GM23338 (cell line): ENCODE data around the gene DCBLD1. TPM values are rescaled to one million over a fixed set of nuclear protein-coding genes. Genes with fewer than 3 reads are reported as not detected.

Experiments used
- ATAC-seq: fragments of 200-7000 bp; cut with Tn5 transposase; 3 replicates; pipeline ENCODE4 v1.9.1; 2020
- DNase-seq: peaks from one replicate; pipeline ENCODE4 v3.0.0-alpha.2; 2015; ENCODE audit warnings: low spot score
- H2AFZ ChIP-seq: fragments of 200-600 bp; sonication (generic); 2 replicates; pipeline ENCODE4 v1.8.0; 2016; ENCODE audit warnings: antibody characterized with exemption, mild to moderate bottlenecking, moderate library complexity
- H3F3A ChIP-seq: fragments of 200-600 bp; sonication (generic); replicated peaks from 2 replicates; pipeline ENCODE4 v1.8.0; 2017; ENCODE audit warnings: antibody characterized with exemption, mixed run types, low read depth
- H3K27ac ChIP-seq: fragments of 200-600 bp; sonication (generic); 2 replicates; pipeline ENCODE4 v1.6.1; 2016; ENCODE audit warnings: low read depth
- H3K27me3 ChIP-seq: fragments of 200-600 bp; sonication (generic); 2 replicates; pipeline ENCODE4 v1.8.0; 2016; ENCODE audit warnings: mild to moderate bottlenecking, mixed run types, moderate library complexity; ENCODE audit not compliant: insufficient read depth
- H3K36me3 ChIP-seq: fragments of 200-600 bp; sonication (generic); 2 replicates; pipeline ENCODE4 v1.8.0; 2016; ENCODE audit warnings: mild to moderate bottlenecking; ENCODE audit not compliant: insufficient read depth
- H3K4me1 ChIP-seq: fragments of 200-600 bp; sonication (generic); 2 replicates; pipeline ENCODE4 v1.8.0; 2016; ENCODE audit warnings: mild to moderate bottlenecking, moderate library complexity; ENCODE audit not compliant: insufficient read depth
- H3K4me2 ChIP-seq: fragments of 200-600 bp; sonication (generic); 2 replicates; pipeline ENCODE4 v1.7.1; 2017; ENCODE audit warnings: mixed run types
- H3K4me3 ChIP-seq: fragments of 200-600 bp; sonication (generic); 2 replicates; pipeline ENCODE4 v1.6.1; 2016; ENCODE audit warnings: mixed run types
- H3K79me2 ChIP-seq: fragments of 200-600 bp; sonication (generic); replicated peaks from 2 replicates; pipeline ENCODE4 v1.8.0; 2017; ENCODE audit warnings: mild to moderate bottlenecking; ENCODE audit not compliant: insufficient read depth
- H3K9me2 ChIP-seq: fragments of 200-600 bp; sonication (generic); 2 replicates; pipeline ENCODE4 v1.8.0; 2017; ENCODE audit not compliant: insufficient read depth
- H4K20me1 ChIP-seq: fragments of 200-600 bp; sonication (generic); replicated peaks from 2 replicates; pipeline ENCODE4 v1.8.0; 2017; ENCODE audit warnings: mild to moderate bottlenecking; ENCODE audit not compliant: insufficient read depth
- H3K27ac Mint-ChIP-seq: 2 replicates; pipeline ENCODE4 v1.8.0; 2020; ENCODE audit warnings: inconsistent platforms, mild to moderate bottlenecking, moderate library complexity, mixed read lengths
- H3K27me3 Mint-ChIP-seq: 3 replicates; pipeline ENCODE4 v1.8.0; 2022; ENCODE audit warnings: low read depth, mild to moderate bottlenecking, moderate library complexity, mixed read lengths, inconsistent platforms; ENCODE audit not compliant: insufficient read depth, poor library complexity
- H3K36me3 Mint-ChIP-seq: 3 replicates; pipeline ENCODE4 v1.8.0; 2021; ENCODE audit warnings: low read depth, mild to moderate bottlenecking, inconsistent platforms, moderate library complexity, mixed read lengths
- H3K4me1 Mint-ChIP-seq: 3 replicates; pipeline ENCODE4 v1.8.0; 2020; ENCODE audit warnings: mild to moderate bottlenecking, inconsistent platforms, mixed read lengths
- H3K4me3 Mint-ChIP-seq: 3 replicates; pipeline ENCODE4 v1.8.0; 2021; ENCODE audit warnings: moderate library complexity, mild to moderate bottlenecking, inconsistent platforms, mixed read lengths
- H3K9me3 Mint-ChIP-seq: 3 replicates; pipeline ENCODE4 v1.8.0; 2020; ENCODE audit warnings: moderate library complexity, mild to moderate bottlenecking, inconsistent platforms, mixed read lengths
- CREB1 ChIP-seq: fragments of 250-450 bp; sonication (Bioruptor Pico); IDR thresholded peaks from 2 replicates; pipeline ENCODE4 v1.5.0; 2020; ENCODE audit warnings: low read depth, mild to moderate bottlenecking, moderate library complexity
- CTCF ChIP-seq, 2 experiments: fragments of 200-600 bp in 1 of 2; sonication (generic) in 1 of 2; conservative IDR thresholded peaks; 2 replicates each; pipeline versions ENCODE4 v1.5.1 to v1.6.1; 2016 to 2017; ENCODE audit warnings: antibody characterized with exemption in 2 of 2, low read depth in 2 of 2, mild to moderate bottlenecking in 2 of 2, moderate library complexity in 1 of 2
- EZH2 ChIP-seq: fragments of 200-600 bp; sonication (generic); IDR thresholded peaks from one replicate; pipeline ENCODE4 v1.8.0; 2017; ENCODE audit warnings: antibody characterized with exemption, mild to moderate bottlenecking, low read depth; ENCODE audit not compliant: unreplicated experiment
- EZH2phosphoT487 ChIP-seq: fragments of 200-600 bp; sonication (generic); IDR thresholded peaks from one replicate; pipeline ENCODE4 v1.8.1; 2018; ENCODE audit warnings: antibody characterized with exemption; ENCODE audit not compliant: unreplicated experiment
- JUNB ChIP-seq: IDR thresholded peaks from one replicate; pipeline ENCODE4 v1.6.1; 2016; ENCODE audit warnings: antibody characterized with exemption; ENCODE audit not compliant: unreplicated experiment
- NANOG ChIP-seq: IDR thresholded peaks from 2 replicates; pipeline ENCODE4 v1.6.1; 2016; ENCODE audit warnings: antibody characterized with exemption, borderline replicate concordance
- POLR2AphosphoS5 ChIP-seq: IDR thresholded peaks from 2 replicates; pipeline ENCODE4 v1.6.1; 2016; ENCODE audit warnings: antibody characterized with exemption, low read depth
- STAT1 ChIP-seq: IDR thresholded peaks from one replicate; pipeline ENCODE4 v1.6.1; 2016; ENCODE audit warnings: antibody characterized with exemption; ENCODE audit not compliant: unreplicated experiment
- ZNF114 ChIP-seq: fragments of 250-450 bp; sonication (Bioruptor Pico); IDR thresholded peaks from 2 replicates; pipeline ENCODE4 v1.5.0; 2020; ENCODE audit warnings: mild to moderate bottlenecking, moderate library complexity
- ZNF331 ChIP-seq: fragments of 250-450 bp; sonication (Bioruptor Pico); IDR thresholded peaks from 2 replicates; pipeline ENCODE4 v1.5.0; 2020; ENCODE audit warnings: low read depth, mild to moderate bottlenecking, moderate library complexity
- polyA plus RNA-seq: library from polyadenylated mRNA; unstranded; fragments of >200 nt; fragmentation: Nextera tagmentation; extraction: Ambion mirVana; gene quantifications from 2 replicates; pipeline ENCODE4 v1.2.1, GENCODE V29; 2016
- total RNA-seq: library from RNA; depleted of rRNA; stranded (reverse); fragments of >200 nt; shearing (Covaris generic); gene quantifications from 2 replicates; pipeline ENCODE4 v1.2.3, GENCODE V29; 2014
- TF ChIP-seq, protein P1 (sequence below): fragments of 250-450 bp; sonication (Bioruptor Pico); IDR thresholded peaks from 2 replicates; pipeline ENCODE4 v1.5.0; 2020; ENCODE audit warnings: mild to moderate bottlenecking, moderate library complexity
- TF ChIP-seq, protein P2 (sequence below): IDR thresholded peaks from one replicate; pipeline ENCODE4 v1.6.1; 2018; ENCODE audit warnings: antibody characterized with exemption; ENCODE audit not compliant: unreplicated experiment
- TF ChIP-seq, protein P3 (sequence below): IDR thresholded peaks from 2 replicates; pipeline ENCODE4 v1.6.1; 2016; ENCODE audit warnings: antibody characterized with exemption

DCBLD1 gene
- total and polyA plus RNA-seq, 2 experiments from 2014 or later: 4.2 to 7.6 TPM

DNA sequence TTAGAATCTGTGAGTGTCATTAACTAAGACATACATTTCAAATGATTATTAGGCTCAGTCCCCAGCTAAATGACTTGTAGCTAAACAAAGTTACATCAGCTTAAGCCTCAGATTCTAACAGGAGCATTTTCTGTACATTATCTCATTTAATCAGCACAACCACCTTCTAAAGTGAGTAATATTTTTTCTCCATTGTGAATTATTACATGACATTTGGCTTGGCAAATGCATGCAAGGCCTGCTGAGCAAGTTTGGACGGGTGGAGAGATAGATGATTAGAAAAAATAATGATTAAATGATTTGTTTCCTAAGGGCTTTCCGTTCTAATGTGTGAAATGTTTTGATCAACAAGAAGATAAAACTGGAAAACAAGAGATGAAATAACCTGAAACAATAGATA is 20.7 kb downstream of the DCBLD1 start:
- Histone ChIP-seq H3K4me3 (no peak overlapping the region), H3K36me3 (no peaks in the 10 kb centered on the region), H4K20me1 (peaks cover 2% of the 10 kb centered on the region; the same call in 1 of the 2 replicates), H3K9me2 (no peaks in the 10 kb centered on the region), H3K27ac (no peak overlapping the region), H2AFZ (no peak overlapping the region), H3K4me1 (no peaks in the 10 kb centered on the region), H3K27me3 (no peaks in the 10 kb centered on the region), H3K79me2 (no peaks in the 10 kb centered on the region), H3K4me2 (no peak overlapping the region), H3F3A (no peaks in the 10 kb centered on the region)
- Mint-ChIP-seq H3K36me3 (no peaks in the 10 kb centered on the region), H3K9me3 (no peaks in the 10 kb centered on the region), H3K4me3 (no peak overlapping the region), H3K27me3 (no peaks in the 10 kb centered on the region), H3K27ac (no peak overlapping the region), H3K4me1 (no peaks in the 10 kb centered on the region)
- TF ChIP-seq, protein P1, sequence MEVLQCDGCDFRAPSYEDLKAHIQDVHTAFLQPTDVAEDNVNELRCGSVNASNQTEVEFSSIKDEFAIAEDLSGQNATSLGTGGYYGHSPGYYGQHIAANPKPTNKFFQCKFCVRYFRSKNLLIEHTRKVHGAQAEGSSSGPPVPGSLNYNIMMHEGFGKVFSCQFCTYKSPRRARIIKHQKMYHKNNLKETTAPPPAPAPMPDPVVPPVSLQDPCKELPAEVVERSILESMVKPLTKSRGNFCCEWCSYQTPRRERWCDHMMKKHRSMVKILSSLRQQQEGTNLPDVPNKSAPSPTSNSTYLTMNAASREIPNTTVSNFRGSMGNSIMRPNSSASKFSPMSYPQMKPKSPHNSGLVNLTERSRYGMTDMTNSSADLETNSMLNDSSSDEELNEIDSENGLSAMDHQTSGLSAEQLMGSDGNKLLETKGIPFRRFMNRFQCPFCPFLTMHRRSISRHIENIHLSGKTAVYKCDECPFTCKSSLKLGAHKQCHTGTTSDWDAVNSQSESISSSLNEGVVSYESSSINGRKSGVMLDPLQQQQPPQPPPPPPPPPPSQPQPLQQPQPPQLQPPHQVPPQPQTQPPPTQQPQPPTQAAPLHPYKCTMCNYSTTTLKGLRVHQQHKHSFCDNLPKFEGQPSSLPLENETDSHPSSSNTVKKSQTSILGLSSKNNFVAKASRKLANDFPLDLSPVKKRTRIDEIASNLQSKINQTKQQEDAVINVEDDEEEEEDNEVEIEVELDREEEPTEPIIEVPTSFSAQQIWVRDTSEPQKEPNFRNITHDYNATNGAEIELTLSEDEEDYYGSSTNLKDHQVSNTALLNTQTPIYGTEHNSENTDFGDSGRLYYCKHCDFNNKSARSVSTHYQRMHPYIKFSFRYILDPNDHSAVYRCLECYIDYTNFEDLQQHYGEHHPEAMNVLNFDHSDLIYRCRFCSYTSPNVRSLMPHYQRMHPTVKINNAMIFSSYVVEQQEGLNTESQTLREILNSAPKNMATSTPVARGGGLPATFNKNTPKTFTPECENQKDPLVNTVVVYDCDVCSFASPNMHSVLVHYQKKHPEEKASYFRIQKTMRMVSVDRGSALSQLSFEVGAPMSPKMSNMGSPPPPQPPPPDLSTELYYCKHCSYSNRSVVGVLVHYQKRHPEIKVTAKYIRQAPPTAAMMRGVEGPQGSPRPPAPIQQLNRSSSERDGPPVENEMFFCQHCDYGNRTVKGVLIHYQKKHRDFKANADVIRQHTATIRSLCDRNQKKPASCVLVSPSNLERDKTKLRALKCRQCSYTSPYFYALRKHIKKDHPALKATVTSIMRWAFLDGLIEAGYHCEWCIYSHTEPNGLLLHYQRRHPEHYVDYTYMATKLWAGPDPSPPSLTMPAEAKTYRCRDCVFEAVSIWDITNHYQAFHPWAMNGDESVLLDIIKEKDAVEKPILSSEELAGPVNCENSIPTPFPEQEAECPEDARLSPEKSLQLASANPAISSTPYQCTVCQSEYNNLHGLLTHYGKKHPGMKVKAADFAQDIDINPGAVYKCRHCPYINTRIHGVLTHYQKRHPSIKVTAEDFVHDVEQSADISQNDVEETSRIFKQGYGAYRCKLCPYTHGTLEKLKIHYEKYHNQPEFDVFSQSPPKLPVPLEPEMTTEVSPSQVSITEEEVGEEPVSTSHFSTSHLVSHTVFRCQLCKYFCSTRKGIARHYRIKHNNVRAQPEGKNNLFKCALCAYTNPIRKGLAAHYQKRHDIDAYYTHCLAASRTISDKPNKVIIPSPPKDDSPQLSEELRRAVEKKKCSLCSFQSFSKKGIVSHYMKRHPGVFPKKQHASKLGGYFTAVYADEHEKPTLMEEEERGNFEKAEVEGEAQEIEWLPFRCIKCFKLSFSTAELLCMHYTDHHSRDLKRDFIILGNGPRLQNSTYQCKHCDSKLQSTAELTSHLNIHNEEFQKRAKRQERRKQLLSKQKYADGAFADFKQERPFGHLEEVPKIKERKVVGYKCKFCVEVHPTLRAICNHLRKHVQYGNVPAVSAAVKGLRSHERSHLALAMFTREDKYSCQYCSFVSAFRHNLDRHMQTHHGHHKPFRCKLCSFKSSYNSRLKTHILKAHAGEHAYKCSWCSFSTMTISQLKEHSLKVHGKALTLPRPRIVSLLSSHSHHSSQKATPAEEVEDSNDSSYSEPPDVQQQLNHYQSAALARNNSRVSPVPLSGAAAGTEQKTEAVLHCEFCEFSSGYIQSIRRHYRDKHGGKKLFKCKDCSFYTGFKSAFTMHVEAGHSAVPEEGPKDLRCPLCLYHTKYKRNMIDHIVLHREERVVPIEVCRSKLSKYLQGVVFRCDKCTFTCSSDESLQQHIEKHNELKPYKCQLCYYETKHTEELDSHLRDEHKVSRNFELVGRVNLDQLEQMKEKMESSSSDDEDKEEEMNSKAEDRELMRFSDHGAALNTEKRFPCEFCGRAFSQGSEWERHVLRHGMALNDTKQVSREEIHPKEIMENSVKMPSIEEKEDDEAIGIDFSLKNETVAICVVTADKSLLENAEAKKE (CRISPR knock-in tag): no peak
- TF ChIP-seq ZNF331 (CRISPR knock-in tag) (no peak), JUNB (no peak), NANOG (no peak), POLR2AphosphoS5 (no peak), STAT1 (no peak), EZH2 (no peak), ZNF114 (CRISPR knock-in tag) (no peak), CREB1 (CRISPR knock-in tag) (no peak), EZH2phosphoT487 (no peak), CTCF (conservative IDR thresholded peaks at IDR 0.05; ENCODE audit: low read depth in 2 of 2) (no peak)
- TF ChIP-seq, protein P2, sequence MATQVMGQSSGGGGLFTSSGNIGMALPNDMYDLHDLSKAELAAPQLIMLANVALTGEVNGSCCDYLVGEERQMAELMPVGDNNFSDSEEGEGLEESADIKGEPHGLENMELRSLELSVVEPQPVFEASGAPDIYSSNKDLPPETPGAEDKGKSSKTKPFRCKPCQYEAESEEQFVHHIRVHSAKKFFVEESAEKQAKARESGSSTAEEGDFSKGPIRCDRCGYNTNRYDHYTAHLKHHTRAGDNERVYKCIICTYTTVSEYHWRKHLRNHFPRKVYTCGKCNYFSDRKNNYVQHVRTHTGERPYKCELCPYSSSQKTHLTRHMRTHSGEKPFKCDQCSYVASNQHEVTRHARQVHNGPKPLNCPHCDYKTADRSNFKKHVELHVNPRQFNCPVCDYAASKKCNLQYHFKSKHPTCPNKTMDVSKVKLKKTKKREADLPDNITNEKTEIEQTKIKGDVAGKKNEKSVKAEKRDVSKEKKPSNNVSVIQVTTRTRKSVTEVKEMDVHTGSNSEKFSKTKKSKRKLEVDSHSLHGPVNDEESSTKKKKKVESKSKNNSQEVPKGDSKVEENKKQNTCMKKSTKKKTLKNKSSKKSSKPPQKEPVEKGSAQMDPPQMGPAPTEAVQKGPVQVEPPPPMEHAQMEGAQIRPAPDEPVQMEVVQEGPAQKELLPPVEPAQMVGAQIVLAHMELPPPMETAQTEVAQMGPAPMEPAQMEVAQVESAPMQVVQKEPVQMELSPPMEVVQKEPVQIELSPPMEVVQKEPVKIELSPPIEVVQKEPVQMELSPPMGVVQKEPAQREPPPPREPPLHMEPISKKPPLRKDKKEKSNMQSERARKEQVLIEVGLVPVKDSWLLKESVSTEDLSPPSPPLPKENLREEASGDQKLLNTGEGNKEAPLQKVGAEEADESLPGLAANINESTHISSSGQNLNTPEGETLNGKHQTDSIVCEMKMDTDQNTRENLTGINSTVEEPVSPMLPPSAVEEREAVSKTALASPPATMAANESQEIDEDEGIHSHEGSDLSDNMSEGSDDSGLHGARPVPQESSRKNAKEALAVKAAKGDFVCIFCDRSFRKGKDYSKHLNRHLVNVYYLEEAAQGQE: no peak
- TF ChIP-seq, protein P3, sequence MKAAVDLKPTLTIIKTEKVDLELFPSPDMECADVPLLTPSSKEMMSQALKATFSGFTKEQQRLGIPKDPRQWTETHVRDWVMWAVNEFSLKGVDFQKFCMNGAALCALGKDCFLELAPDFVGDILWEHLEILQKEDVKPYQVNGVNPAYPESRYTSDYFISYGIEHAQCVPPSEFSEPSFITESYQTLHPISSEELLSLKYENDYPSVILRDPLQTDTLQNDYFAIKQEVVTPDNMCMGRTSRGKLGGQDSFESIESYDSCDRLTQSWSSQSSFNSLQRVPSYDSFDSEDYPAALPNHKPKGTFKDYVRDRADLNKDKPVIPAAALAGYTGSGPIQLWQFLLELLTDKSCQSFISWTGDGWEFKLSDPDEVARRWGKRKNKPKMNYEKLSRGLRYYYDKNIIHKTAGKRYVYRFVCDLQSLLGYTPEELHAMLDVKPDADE: no peak
- DNase-seq (no peak), ATAC-seq (no peak)
